GM10847 (cell line): ENCODE data around the gene CDH26.

ENCODE experiments used
- POLR2A ChIP-seq: IDR thresholded peaks from 2 replicates; pipeline ENCODE4 v1.6.1; 2011; ENCODE audit not compliant: insufficient read length; ENCODE audit errors: extremely low read depth

Gene CDH26

DNA sequence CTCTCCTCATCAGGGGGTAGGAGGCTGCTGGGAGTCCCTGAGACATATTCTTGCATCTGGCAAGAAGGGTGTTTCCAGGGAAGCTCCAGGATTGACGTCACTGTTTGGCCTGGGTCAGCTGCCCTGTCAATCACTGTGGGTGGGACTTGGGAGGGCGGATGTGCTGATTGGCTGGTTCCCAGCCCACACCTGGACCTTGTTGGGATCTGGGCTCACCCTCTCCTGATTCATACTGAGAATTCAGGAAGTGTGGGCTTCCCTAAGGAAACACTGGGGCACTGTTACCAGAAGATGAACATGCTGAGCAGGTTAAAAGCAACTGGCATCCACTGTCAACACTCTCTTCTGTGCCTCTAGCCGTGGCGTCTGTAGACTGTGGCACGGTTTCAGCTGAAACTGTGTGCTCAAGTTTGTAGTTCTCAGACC, 36.5 kb downstream of the CDH26 start:
- TF ChIP-seq POLR2A, result no peak

DNA sequence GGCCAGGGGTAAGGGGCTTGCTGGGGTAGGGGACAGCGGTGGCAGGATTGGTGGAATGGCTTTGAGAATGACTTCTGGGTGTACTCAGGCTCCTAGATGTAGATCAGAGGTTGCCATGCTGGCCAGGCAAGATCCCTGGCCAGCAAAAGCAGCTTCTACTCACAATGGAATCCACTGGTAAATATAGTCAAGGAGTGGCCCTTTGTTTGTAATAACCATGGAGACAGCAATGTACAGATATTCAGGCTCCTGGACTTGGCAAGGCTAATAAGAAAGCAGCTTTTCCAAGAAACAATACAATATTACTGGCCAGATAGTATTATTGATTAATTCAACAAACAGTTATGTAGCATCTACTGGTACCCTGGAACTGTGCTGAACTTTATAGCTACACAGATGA, 37.9 kb downstream of the CDH26 start:
- TF ChIP-seq POLR2A, result no peak

- TF ChIP-seq POLR2A, result no peak
Measured at GRCh38 chr20:59997896-59998295, 39.7 kb downstream of the CDH26 start.

DNA sequence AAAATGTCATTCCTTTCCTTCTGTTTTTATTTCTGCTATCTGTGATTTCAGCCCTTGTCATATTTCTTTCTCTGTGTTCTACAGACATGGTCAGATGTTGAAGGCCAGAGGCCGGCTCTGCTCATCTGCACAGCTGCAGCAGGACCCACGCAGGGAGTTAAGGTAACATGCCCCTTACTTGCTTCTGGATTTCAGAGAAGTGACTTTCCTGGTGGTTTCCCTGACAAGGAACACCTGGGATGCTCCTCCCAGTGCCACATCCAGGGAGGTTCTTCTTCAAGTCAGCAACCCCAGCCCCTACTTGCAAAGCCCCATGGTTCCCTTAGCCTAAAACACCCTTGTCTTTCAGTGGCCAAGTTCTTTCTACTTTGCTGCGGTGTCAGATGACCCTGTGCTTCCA, 41.3 kb downstream of the CDH26 start:
- no peak for TF ChIP-seq POLR2A

GRCh38 chr20:60000271-60001042, 42.2 kb downstream of the CDH26 start:
- TF ChIP-seq POLR2A, result no peak

DNA sequence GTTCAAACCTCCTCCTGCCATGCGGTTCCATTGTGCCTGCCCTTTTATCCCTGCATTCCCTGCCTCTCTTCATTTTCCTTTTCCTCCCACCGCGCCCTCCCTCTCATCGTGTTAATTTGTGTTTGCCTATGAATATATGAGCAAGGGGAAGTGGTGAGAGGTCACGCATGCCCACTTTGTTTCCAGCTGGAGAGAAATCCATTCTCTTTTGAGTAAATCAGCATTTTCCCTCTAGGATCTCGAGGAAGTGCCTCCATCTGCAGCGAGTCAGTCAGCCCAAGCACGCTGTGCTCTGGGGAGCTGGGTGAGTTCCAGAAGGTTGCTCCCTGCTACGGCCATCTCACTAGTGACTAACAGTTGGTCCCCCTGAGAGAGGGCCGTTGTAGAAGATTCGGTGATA, 42.9 kb downstream of the CDH26 start:
- no peak for TF ChIP-seq POLR2A

DNA sequence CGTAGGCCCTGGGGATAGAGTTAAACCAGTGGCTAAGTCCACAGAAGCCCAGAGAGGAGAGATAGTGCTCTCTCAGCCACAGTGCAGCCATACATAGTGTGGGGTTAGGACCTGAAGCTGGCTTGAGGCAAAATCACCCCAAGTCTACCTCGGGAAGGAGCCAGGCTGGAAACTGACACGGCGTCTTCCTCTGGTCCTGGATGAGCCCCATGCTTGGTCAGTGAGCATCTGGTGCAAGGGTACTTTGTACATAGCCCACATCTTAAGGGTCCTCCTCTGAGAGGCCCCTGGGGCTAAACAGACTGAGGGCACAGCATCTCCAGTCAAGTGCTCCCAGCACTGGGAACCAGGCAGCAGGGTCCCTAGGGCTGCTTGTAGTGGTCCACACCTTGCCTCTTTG, 45.6 kb downstream of the CDH26 start:
- TF ChIP-seq POLR2A, result no peak

- no peak for TF ChIP-seq POLR2A
Measured at GRCh38 chr20:60006261-60006660, 48.0 kb downstream of the CDH26 start.

DNA sequence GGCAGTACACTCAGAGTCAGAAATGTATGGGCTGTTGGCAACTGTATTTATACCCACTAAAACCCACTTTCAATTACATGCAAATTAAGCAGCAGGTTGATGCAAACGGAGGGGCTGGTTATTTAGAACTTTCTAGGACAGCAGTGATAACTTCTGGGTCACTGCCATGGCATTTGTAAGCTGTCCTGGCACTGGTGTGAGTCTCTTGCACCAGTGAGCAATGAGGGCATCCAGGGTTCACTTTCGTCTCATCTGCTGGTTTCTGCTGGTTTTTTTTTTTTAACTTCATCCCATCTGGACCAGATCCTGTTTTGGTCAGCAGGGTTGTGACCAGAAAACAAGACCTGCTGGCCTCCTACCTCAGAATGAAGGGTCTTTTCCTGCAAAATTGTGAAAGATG, 49.2 kb downstream of the CDH26 start:
- TF ChIP-seq POLR2A, result no peak

- TF ChIP-seq POLR2A, result no peak
Measured at GRCh38 chr20:60008130-60008808, 50.0 kb downstream of the CDH26 start.

DNA sequence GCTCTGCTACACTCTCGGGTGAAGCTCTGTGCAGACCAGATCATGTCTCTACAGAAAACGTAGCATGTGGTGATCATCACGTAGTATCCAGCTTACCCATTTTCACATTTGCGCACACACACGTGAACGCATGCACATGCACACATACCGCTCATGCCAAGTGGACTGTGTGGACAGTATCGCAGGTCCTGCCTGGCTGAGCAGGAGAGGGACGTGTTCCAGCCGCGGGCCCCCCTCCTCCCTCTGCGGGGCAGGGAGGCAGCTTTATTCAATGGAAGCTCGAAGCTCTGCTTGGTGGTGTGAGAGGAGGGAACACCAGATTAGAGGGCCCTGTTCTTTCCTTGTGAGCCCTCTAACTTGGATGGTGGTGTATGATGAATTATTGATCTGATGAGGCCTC, 51.1 kb downstream of the CDH26 start:
- no peak for TF ChIP-seq POLR2A

DNA sequence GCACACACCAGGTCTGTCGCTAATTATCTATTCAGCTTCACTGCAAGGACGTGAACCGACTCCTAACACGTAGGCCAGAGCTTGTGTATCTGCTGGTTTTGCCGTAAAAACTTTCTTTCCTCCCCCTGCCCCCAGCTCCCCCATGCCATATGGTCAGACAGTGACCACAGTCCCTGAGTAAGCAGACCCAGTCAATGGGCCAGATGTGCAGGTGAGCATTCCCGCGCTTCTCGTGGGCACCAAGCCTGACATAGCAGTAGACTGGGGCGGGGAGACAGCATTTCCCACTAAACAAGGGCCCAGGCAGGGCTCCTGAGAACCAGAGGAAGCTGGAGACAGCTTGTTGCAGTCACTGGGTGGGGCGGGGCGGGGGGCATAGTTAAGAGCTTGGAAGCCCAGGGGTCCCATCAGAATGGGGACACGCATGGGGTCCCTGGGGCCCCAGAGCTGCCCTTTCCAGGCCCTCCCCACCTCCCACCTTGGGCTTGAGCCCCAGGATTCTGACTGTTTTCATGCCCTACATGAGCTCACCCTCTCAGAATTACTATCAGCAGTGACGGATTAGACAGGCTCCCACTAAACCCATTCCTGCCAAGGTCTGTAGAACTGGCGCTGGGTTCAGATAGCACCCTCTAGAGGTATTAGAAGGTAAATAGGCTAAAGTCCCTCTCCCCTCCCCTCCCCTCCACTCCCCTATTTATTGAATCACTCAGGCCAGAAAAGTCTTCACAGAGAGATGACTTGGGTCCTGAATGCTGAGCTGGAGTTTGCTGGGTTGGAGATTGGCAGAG, 51.8 kb downstream of the CDH26 start:
- TF ChIP-seq POLR2A, result no peak

- no peak for TF ChIP-seq POLR2A
Measured at GRCh38 chr20:60010689-60011458, 52.7 kb downstream of the CDH26 start.

GRCh38 chr20:60011512-60012507, 53.6 kb downstream of the CDH26 start:
- no peak for TF ChIP-seq POLR2A
